Measurements from ENCODE around the gene NRAP. TPM values are rescaled to one million over a fixed set of nuclear protein-coding genes. Genes with fewer than 3 reads are reported as not detected.

NRAP gene
- total and polyA plus RNA-seq, 2 of the 8 experiments (the other 6 are each of a cell fraction or from before 2014, with no cell fraction given), result not detected

DNA sequence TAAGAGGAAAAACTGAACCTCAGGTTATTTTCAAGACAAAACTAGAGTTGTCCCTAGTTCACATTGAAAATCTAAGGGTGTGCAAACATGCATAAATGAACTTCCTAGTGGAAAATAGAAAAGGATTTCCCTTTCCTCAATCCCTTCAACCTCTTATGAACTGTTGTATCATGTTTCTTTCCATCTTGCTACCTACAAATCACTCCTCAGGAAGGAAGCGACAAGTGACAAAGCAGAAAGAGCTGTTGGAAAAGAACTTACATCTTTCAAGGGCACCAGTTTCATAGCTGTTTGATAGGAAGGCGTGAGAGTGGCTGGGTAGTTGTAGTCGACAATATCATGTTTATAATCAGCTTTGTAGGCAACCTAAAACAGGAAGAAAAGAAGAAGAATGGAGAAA is 23.9 kb downstream of the NRAP start:
- Histone ChIP-seq H3K4me2 (ENCODE audit: insufficient read depth in 1 of 2, low read depth in 2 of 2, low read length in 2 of 2) (no peak overlapping the region), H2BK5ac (ENCODE audit: low read depth, low read length) (no peak overlapping the region), H3K14ac (ENCODE audit: insufficient read length) (no peak overlapping the region), H3K36me3 (ENCODE audit: control insufficient read depth in 2 of 4, insufficient read depth in 4 of 4, low read length in 3 of 4) (no peaks in the 10 kb centered on the region), H2BK120ac (replicated peaks; ENCODE audit: low read depth, low read length) (no peak overlapping the region), H3K23me2 (ENCODE audit: low read depth, low read length) (no peaks in the 10 kb centered on the region), H4K91ac (replicated peaks; ENCODE audit: insufficient read length, low read length) (no peak overlapping the region), H3K23ac (ENCODE audit: insufficient read length) (no peak overlapping the region), H2AK5ac (ENCODE audit: low read depth, low read length) (no peak overlapping the region), H4K5ac (ENCODE audit: insufficient read length, low read depth, low read length) (no peak overlapping the region), H3K56ac (replicated peaks; ENCODE audit: insufficient read length, low read depth, low read length) (no peak overlapping the region), H3K27me3 (replicated peaks in 1 of 4; ENCODE audit: control insufficient read depth in 3 of 4, extremely low read depth in 1 of 4, insufficient read depth in 3 of 4, low read length in 3 of 4) (no peaks in the 10 kb centered on the region), H2BK15ac (ENCODE audit: low read length) (no peak overlapping the region), H4K20me1 (replicated peaks in 1 of 2; ENCODE audit: control insufficient read depth in 1 of 2, insufficient read depth in 2 of 2, low read length in 2 of 2) (no peaks in the 10 kb centered on the region), H2BK12ac (ENCODE audit: low read depth, low read length) (no peak overlapping the region), H3K18ac (ENCODE audit: extremely low read depth, low read length) (no peak overlapping the region), H3K9me3 (ENCODE audit: insufficient read depth in 2 of 2, low read depth in 1 of 2, low read length in 1 of 2) (no peaks in the 10 kb centered on the region), H2BK20ac (ENCODE audit: low read length) (no peak overlapping the region), H3K4ac (replicated peaks; ENCODE audit: insufficient read length, low read depth, low read length) (no peak overlapping the region), H3K4me1 (replicated peaks in 1 of 4; ENCODE audit: control insufficient read depth in 3 of 4, insufficient read depth in 4 of 4, low read length in 3 of 4) (no peaks in the 10 kb centered on the region), H4K8ac (ENCODE audit: extremely low read depth, insufficient read depth, low read length) (no peak overlapping the region), H3K27ac (ENCODE audit: low read depth, low read length) (no peak overlapping the region), H3K79me1 (ENCODE audit: low read depth, low read length) (no peaks in the 10 kb centered on the region), H2AFZ (ENCODE audit: low read length) (0 out of 2 replicates have a peak overlapping the region, but pooled peaks have one; percentile 18), H3K4me3 (ENCODE audit: extremely low read depth in 1 of 4, insufficient read depth in 2 of 4, low read depth in 3 of 4, low read length in 4 of 4) (no peak overlapping the region), H3K9ac (replicated peaks in 1 of 4; ENCODE audit: extremely low read depth in 1 of 4, low read depth in 3 of 4, low read length in 3 of 4) (no peak overlapping the region), H3K79me2 (ENCODE audit: control insufficient read depth in 1 of 2, insufficient read depth in 2 of 2, low read length in 2 of 2) (no peaks in the 10 kb centered on the region)
- CTCF ChIA-PET (ENCODE audit: partially characterized antibody), result no interaction called here
- no peak for DNase-seq (ENCODE audit: low read depth in 1 of 2, low spot score in 2 of 2)
- POLR2A ChIA-PET (ENCODE audit: partially characterized antibody), result no interaction called here
- WGBS, 2 experiments (ENCODE audit: extremely low coverage in 1 of 2, insufficient coverage in 1 of 2, insufficient read length in 1 of 2, insufficient replicate concordance in 2 of 2, low coverage in 1 of 2, low lambda C conversion rate in 2 of 2, missing lambda C conversion rate in 1 of 2), result 91% methylated on average over 3 of the region's 3 CpGs; no CpG with 5 or more reads in 1 of the 2 experiments
- TF ChIP-seq NRF1 (IDR thresholded peaks at IDR 0.05; ENCODE audit: low read depth, low read length) (no peak), CHD1 (IDR thresholded peaks at IDR 0.05; ENCODE audit: low read depth, low read length) (no peak), TBP (IDR thresholded peaks at IDR 0.05; ENCODE audit: low read depth, low read length) (no peak), POLR2A (IDR thresholded peaks at IDR 0.05; ENCODE audit: control extremely low read depth in 1 of 2, low read depth in 2 of 2, low read length in 2 of 2) (no peak), SP1 (IDR thresholded peaks at IDR 0.05; ENCODE audit: low read depth, low read length) (no peak), CHD2 (IDR thresholded peaks at IDR 0.05; ENCODE audit: low read length) (no peak), TEAD4 (IDR thresholded peaks at IDR 0.05; ENCODE audit: low read depth, low read length) (no peak)
- no peak for FAIRE-seq
